ENCODE measurements around the gene PLPP4. TPM values are rescaled to one million over a fixed set of nuclear protein-coding genes. Genes with fewer than 3 reads are reported as not detected.
A peak's percentile ranks its signal among the peaks of the same experiment; 100 is the strongest.

PLPP4 gene
- polyA plus RNA-seq, 5 donors = 0.13 to 0.21 (median 0.18) TPM; not detected in 2

DNA sequence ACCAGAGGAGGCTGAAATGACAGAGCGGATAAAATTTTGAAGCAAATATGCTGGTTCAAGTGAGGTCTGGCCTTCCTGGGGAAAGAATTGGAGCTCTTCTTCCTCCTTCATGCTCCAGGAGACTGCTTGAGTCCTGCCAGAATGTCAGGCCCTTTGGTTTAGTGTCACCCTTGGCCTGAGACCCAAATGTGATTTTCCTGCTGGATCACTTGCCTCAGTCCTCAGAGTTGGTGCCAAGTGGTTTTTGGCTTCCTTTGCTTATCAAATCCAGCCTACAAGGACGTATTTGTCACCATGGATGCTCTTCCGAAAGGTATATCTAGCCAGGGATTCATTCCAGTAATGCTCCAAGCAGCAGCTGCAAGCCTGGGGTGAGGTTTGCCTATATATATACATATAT lies 118.4 kb downstream of the PLPP4 start:
- DNase-seq = no peak

DNA sequence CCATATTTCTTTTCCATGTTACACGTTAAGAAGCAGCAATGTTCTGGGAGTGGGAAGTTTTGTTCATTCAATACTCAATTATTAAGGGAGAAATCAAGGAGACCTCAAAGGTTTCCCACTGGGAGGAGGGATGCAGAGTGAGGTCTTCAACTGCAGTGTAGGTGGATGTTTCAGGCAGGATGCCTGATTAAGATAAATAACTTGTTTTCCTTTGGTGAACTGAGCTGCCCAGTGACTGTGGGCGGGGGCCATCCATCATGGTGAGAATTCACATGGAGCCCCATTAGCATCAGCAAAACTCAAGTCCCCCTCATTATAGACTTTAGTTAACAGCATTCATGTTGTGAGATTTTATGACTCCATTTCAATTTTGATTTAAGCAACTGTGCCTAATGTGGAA lies 121.1 kb downstream of the PLPP4 start:
- no peak for DNase-seq

DNA sequence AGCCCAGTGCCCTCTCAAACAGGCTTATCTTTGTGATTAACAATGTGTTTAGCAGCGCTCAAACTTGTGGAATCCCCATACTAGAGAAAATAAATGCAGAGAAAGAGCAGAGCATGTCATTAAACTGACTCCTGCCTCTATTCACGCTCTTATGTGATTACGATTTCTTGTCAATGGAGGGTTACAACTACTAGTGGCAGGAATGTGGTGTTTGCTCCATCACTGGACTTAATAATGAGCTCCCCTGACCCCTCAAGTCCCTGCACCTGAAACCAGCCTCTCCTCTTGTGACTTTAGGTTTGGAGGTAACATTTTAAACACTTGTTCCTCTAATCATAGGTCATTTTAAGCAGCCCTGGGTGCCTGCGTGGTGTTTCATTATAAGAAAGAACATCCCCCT lies 121.9 kb downstream of the PLPP4 start:
- DNase-seq = no peak

DNA sequence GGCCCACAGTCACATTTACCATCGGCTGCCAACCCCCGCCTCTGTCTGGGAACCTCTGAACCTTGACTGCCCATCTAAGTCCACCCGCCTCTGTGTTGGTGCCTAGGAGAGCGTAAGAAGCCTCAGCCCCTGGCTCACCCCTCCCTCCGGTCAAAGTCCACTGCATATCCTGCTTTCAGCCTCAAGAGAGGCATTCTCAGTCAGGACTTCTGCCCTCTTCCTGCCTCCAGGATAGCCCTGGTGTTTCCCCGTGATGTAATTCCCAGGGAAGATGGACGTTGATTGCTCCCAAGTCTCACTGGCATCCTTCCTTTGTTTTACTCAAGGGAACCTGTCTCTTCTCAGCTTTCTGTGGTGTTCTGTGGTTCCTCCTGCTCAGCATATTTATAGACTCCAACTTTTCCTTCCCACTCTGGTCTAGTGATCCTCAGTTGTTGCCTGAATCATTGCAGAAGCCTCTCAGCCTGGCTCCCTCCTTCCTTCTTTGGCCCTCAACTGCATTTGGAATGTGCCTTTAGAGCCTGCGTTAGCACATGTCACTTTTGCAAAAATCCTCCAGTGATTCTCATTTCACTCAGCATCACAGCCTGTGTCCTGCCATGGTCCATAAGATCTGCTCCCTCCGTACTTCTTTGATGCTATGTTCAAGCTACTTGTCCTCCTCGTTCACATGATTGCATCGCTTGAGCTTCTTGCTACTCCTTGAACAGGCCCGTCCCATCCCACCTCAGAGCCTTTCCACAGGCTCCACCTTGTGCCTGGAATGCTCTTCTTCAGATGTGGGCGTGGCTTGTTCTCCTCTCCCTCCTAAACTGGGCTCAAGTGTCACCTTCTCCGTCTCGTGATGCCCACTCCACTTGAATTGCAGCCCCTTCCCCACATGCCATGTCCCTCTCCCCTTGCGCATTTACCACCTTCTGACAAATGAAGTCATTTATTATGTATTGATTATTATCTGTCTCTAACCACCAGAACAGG lies 124.2 kb downstream of the PLPP4 start:
- DNase-seq = peak in 1 of 2 donors; percentile 3

DNA sequence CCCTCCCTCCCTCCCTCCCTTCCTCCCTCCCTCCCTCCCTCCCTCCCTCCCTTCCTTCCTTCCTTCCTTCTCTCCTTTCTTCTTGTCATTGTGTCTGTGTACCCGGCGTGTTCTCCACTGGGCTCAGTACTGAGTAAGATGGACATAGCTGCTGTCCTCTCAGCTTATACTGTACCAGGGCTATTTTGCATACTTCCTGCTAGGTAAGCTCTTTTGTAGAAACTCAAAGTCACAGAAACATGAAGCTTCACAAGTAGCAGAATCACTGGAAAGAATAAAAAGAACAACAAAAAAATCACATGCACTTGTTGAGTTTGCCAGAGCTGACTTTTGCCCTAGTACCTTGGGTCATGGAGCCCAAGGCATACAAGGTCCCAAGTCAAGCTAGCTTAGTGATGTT lies 125.7 kb downstream of the PLPP4 start:
- DNase-seq = no peak

DNA sequence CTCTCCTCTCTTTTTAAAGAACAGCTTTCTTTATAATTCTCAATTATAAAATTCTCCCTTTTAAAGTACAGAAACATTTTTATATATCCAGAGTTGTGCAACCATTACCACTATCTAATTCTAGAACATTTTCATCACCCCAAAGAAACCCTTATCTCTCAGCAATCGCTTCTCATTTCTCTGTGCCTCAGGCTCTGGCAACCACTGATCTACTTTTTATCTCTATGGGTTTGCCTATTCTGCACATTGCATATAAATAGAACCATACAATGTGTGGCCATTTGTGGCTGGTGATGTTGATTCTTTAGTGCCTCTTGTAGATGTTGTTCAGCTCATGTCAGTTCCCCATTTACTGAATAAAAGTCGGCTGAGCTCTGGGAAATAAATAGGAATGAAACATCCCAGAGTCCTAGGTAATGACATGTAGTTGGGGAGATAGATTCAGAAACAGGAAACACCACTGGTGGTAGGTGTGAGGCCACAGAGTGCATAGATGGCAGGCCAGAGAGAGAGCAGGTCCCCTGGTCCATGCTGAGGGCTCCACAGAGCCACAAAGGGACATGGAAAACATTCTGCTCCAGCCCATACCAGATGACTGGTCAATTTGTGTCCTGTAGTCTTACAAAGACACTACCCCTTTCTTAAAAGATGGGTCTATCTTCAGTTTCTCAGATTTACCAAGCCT lies 126.5 kb downstream of the PLPP4 start:
- no peak for DNase-seq

DNA sequence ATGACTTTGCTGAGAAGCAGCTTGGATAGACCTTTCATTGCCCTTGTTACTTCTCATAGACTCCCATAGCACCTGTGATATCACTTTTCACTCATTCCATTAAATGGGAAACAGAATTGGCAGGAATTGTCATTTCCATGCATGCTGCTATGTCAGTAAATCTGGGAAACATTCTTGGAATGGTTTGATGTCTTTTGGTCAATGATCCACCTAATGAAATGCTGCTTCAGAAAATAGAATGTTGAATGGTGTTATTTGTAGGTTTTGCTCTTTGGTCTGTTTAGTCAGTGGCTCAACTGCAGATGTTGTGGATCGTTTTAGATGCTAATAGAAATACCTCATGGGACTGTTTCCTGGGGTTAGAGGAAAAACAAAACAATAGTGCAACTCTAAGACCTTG lies 127.8 kb downstream of the PLPP4 start:
- no peak for DNase-seq

DNA sequence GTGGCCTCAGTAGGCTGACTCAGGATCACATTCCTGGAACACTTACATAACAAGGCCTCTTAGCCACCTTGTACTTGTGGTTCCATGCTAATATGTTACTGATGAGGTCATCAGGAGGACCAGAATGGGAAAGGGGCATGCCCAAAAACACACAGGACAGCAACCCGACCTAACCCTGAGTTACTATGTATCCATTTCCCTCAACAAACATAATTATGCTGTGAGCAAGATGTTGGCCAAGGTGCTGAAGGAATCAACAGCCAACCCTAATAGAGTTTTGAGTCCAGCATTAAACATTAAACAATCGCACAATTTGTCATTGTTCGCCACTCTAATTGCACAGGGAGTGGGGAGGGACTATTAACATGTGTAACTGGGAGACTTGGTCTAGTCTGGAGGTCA lies 129.4 kb downstream of the PLPP4 start:
- DNase-seq = no peak

DNA sequence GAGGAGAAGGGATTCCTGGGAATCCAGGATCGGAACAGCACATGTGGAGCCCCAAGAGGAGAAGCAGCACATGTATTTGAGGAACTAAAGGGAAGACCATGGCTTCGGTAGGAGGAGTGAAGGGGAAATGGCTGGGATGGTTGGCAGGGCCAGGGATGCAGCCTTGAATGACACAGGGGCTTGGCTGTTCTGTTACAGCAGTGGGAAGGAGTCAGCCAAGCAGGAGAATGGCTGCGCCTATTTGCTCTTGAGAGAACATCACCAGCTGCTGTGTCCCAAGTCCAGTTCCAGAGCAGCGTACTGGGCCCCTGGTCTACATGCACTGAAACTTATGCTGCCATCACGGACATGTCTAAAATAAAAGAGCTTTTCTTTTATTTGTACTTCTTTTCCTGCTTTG lies 130.0 kb downstream of the PLPP4 start:
- no peak for DNase-seq

DNA sequence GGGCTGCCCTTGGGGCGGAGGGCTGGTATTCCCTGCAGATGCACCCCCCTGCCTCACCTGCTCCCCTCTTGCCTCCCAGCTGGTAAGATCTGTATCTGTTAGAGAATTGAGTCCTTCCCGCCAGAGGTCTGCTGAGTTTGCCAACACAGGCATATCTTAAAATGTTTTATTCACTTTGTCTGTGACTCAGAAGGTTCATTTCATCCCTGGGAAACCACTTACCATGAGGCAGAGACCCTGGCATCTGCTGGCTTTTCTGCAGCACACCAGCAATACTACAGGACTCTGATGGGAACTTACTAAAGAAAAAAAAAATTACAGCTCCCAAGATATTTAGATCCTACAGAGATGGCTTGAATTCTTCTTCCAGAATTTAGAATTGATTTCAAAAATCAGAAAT lies 131.3 kb downstream of the PLPP4 start:
- DNase-seq = no peak

DNA sequence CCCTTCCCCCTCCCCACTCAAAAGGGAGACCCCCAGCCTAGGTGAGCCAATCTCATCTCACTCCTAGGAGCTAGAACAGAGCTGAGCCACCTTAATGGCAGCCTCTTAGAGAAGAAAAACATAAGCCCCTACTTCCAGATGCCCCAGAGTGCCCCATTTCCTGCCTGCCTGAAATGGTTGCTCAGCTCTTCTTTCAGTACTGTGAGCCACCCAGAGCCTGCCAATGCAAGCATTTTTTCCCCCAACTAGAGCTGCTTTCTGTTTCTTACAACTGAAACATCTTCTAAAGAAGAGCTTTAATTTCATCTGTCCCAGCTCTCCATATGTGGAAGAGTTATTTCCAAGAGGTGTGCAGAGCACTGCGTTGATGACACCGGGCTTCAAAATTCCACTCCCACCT lies 136.7 kb downstream of the PLPP4 start:
- DNase-seq = no peak

DNA sequence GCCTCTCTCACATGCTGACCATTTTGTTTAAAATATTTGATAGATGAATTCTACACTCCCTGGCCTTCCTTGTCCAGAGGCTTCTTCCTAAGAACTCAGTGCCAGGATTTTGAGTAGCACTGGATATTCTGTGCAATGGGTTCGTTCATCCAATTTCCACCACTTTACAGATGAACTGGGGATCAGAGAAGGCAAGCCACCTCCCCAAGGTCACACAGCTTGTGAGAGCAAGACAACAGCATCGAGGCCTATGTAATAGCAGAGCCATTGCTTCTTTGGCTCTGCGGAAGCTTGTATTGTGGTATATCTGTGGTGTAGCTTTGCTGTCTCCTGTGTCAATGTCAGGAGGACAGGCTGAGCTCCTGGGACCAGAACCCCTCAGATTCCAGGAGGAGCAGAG lies 140.9 kb downstream of the PLPP4 start:
- no peak for DNase-seq

DNA sequence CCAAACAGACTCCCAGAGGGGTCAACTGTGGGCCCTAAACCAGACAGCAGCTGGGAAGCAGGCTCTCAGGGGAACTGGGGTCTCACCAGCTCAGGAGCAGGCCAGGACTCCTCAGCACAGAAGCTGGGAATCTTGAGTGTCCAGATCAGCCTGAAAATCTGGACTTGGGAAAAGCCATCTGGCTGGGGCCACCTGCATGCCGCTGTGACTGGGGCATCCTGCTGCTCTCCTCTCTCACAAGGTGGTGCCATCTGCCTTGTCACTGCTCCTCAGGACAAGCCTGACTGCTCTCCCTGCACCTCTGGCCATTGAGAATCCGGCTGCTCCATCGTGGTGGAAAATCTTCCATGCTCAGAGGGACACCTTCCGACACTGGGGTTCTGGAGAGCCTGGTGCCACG lies 141.4 kb downstream of the PLPP4 start:
- no peak for DNase-seq

DNA sequence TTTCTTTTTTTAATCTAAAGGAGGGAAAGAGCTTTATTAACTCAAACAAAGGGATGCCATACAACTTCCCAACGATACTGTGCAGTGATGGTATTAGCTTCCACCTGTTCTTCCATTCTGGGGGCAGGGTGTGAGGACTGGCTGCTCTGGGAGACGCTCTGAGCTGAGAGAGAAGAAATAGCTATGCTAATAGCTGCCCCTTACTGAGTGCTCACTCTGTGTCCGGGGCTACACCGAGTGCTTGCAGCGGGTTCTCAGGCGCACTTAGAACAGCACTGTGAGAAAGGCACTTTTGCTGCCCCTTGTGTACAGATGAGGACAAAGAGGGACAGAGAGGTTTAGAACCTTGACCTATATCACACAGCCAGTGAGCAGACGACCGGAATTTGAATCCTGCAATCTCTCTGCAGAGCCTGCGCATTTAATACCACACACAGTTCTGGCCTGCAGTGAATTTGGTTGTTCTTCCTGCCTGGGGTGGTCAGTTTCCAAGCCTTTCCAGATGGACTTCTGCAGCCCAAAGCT lies 142.2 kb downstream of the PLPP4 start:
- DNase-seq = no peak

DNA sequence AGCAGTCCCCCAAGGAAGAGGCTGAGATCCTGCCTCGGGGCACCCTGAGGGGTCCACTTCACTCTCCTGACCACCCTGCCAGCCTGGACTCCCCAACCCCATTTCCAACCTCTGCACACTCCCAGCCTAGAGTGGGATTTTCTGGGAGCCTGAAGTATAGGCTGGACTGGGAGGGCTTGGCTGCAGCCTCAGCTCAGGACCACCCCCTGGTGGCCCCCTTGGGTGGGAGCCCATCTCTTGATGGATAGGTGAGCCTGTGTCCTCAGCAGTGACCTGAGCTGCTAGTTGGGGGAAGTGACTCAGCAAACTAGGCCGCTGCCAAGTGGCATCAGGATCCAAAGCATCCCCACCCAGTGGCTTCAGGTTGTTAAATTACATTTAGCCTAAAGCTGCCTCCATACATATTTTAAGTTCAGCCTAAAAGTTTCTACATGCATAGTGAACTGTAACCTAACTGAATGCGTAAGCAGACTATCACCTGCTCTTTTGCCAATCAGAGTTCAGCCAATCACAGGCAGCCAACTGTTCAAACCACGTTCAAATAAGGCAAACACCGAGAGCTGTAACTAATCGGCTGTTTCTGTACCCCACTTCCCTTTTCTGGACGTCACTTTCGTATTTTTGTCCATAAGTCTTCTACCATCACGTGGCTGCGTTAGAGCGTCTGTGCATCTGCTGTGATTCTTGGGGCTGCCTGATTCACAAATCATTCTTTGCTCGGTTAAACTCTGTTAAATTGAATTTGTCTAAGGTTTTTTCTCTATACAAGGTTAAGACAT lies 144.0 kb downstream of the PLPP4 start:
- DNase-seq = no peak

DNA sequence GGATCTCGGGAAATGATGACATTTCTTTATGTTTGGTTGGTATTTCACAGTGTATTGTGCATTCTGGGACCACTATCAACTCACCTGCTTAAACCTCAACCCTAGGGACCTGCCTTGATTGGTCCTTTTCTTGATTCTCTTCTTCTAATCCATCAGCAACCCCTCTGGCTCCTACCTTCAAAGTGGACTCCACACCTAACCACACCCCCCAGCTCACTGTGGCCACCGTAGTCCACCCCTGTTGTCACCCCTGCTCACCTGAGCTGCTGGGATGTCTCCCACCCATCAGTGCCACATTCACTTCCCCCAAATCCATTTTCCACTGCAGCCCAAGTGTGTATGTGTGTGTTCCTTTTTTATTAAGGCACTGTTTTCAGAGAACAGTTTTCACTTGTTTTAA lies 145.0 kb downstream of the PLPP4 start:
- no peak for DNase-seq

DNA sequence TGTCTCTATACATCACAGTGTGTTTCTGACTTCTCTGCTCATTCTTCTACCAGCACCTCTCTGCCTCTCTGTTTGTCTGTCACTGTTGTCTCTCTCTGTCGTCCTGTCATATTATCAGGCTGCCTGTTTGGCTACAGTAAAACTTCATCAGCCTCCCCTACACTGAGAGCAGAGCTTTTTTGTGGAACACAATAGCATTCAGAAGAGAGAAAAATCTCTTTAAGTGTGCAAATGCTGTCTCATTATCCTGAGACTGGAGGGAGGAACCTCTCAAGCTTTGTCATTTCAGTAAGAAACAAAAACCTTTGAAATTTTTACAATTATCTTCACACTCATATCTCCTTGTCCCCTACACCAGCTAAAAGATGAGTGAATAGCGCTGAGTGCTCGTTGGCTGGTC lies 148.4 kb downstream of the PLPP4 start:
- DNase-seq = no peak

DNA sequence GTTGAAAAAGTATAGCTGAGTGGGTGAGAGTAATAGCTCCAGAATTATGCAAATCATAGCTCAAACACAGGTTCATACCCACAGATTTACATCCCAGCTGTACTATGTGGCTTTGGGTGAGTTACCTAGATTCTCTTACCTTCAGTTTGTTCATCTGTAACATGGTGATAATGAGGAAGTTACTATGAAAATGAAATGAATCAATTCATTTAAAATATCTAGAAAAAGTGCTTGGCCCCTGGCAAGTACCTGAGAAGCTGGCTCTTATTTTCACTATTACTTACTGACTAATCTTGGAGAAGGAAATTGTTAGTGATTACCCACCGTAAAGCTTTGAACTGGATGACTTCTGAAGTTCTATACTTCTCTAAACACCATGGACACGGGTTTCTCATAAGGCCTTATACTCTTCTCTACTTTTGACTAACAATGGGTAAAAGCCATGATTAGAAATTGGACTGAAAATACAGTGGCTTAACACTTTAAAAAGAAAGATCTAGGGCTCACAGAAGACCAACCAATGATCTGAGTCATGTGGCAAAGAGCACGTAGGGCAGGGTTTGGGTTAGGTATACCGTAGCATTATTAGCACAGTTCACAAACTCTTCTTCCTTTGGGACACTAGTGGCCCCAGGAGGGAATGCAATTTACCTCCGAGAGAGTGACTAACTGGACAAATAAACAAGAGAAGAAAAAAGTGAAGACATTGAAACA lies 149.2 kb downstream of the PLPP4 start:
- no peak for DNase-seq

DNA sequence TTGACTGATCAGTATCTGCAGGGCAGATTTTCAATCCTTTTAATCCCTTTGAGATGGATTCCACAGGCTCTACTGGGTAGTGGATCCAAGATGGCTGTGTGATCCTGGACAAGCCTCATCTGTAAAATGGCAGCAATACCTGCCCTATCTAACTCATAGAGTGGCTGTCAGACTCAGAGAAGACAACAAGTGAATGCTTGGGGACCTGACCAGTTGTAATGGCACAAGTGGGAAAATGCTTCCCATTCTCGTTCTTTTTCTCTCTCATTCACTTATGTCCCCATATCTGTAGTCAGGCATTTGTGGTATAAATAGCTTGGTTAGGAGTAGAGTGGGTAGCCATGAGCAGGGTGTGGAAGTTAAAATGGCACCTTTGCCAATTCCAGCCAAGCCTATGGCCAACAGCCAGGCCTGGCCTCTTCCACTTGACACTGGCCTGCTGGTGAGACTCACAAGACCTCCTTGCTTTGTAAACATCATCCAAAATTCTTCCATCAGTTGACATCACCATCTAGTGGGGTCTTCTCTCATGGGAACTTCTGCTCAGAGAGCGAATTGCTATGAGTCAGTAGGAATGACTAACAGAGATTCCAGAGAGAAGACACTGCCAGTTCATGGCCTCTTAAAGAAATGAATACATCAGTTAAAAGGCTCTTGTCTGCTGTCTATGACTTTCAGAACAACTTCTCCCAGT lies 150.1 kb downstream of the PLPP4 start:
- no peak for DNase-seq
